IMR-90 (cell line): ENCODE results near the gene PARP3. TPM values are rescaled to one million over a fixed set of nuclear protein-coding genes. Genes with fewer than 3 reads are reported as not detected.

Experiments used
- ATAC-seq: fragments of 200-7000 bp; cut with Tn5 transposase; 2 replicates; pipeline ENCODE4 v1.9.1; 2020; ENCODE audit warnings: low read depth, mild to moderate bottlenecking, moderate library complexity
- BruUV-seq: library from RNA; stranded (reverse); fragments of 400-500 nt; replicated peaks from 2 replicates; lab custom pipeline; 2021; lab: Mats Ljungman, UMichigan
- CTCF ChIA-PET: fragments of 300-600 bp; formaldehyde crosslinking; extraction: SDS; loops from one replicate; lab custom pipeline; 2021; ENCODE audit warnings: antibody characterized with exemption; lab: Yijun Ruan, JAX
- POLR2A ChIA-PET: fragments of 300-600 bp; sonication (Branson Sonifier 250); formaldehyde crosslinking; loops from one replicate; lab custom pipeline; 2022; ENCODE audit warnings: antibody characterized with exemption; ENCODE audit not compliant: unreplicated experiment; lab: Charles Lee
- DNase-seq: peaks from one replicate; pipeline ENCODE4 v3.0.0; 2013
- H2AFZ ChIP-seq: replicated peaks from 2 replicates; pipeline ENCODE3; 2013; ENCODE audit warnings: low read length, mild to moderate bottlenecking; ENCODE audit not compliant: poor library complexity
- H2AK5ac ChIP-seq: 2 replicates; pipeline ENCODE4 v1.6.1; 2013; ENCODE audit warnings: low read depth, low read length, inconsistent platforms
- H2AK9ac ChIP-seq: replicated peaks from 2 replicates; pipeline ENCODE3; 2013; ENCODE audit warnings: mild to moderate bottlenecking, low read depth, low read length, moderate library complexity; ENCODE audit not compliant: poor library complexity
- H2BK120ac ChIP-seq: 2 replicates; pipeline ENCODE4 v1.6.1; 2013; ENCODE audit warnings: low read depth, low read length, inconsistent platforms
- H2BK15ac ChIP-seq: 3 replicates; pipeline ENCODE4 v1.6.1; 2013; ENCODE audit warnings: low read depth, low read length, inconsistent platforms
- H2BK20ac ChIP-seq: 2 replicates; pipeline ENCODE4 v1.6.1; 2013; ENCODE audit warnings: low read depth, mild to moderate bottlenecking, inconsistent platforms, low read length, moderate library complexity
- H2BK5ac ChIP-seq: 2 replicates; pipeline ENCODE4 v1.6.1; 2013; ENCODE audit warnings: mild to moderate bottlenecking, low read depth, low read length, inconsistent platforms; ENCODE audit not compliant: poor library complexity, severe bottlenecking
- H3K14ac ChIP-seq: replicated peaks from 2 replicates; pipeline ENCODE4 v1.6.1; 2013; ENCODE audit warnings: low read depth, low read length, inconsistent platforms
- H3K18ac ChIP-seq: 2 replicates; pipeline ENCODE4 v1.6.1; 2013; ENCODE audit warnings: low read depth, low read length, control low read depth
- H3K23ac ChIP-seq: 2 replicates; pipeline ENCODE4 v1.6.1; 2013; ENCODE audit warnings: low read depth, low read length, inconsistent platforms
- H3K27ac ChIP-seq: 2 replicates; pipeline ENCODE4 v1.5.1; 2013; ENCODE audit warnings: mild to moderate bottlenecking, control low read depth, low read length; ENCODE audit not compliant: insufficient read depth
- H3K27me3 ChIP-seq: 2 replicates; pipeline ENCODE4 v1.6.1; 2013; ENCODE audit warnings: low read length; ENCODE audit not compliant: control insufficient read depth, insufficient read depth
- H3K36me3 ChIP-seq: 2 replicates; pipeline ENCODE4 v1.6.1; 2013; ENCODE audit warnings: low read length, mixed read lengths; ENCODE audit not compliant: control insufficient read depth, insufficient read depth
- H3K4ac ChIP-seq: 2 replicates; pipeline ENCODE4 v1.6.1; 2013; ENCODE audit warnings: low read depth, low read length, inconsistent platforms
- H3K4me1 ChIP-seq: 2 replicates; pipeline ENCODE4 v1.6.1; 2013; ENCODE audit warnings: low read length, mixed read lengths; ENCODE audit not compliant: control insufficient read depth, insufficient read depth
- H3K4me2 ChIP-seq: 2 replicates; pipeline ENCODE4 v1.6.1; 2013; ENCODE audit warnings: low read depth, mild to moderate bottlenecking, control low read depth, low read length, moderate library complexity
- H3K4me3 ChIP-seq: 2 replicates; pipeline ENCODE4 v1.5.1; 2013; ENCODE audit warnings: low read depth, mild to moderate bottlenecking, control low read depth, low read length, moderate library complexity; ENCODE audit not compliant: insufficient read depth
- H3K56ac ChIP-seq: 2 replicates; pipeline ENCODE4 v1.6.1; 2013; ENCODE audit warnings: low read length, inconsistent platforms; ENCODE audit not compliant: insufficient read depth; ENCODE audit errors: extremely low read depth
- H3K79me1 ChIP-seq, 2 experiments: 2 replicates each; pipeline ENCODE4 v1.6.1; 2013; ENCODE audit warnings: low read length in 2 of 2, inconsistent platforms in 1 of 2, low read depth in 1 of 2
- H3K9ac ChIP-seq: 2 replicates; pipeline ENCODE4 v1.6.1; 2013; ENCODE audit warnings: low read depth, low read length, control low read depth
- H3K9me1 ChIP-seq: 2 replicates; pipeline ENCODE4 v1.6.1; 2013; ENCODE audit warnings: low read length, inconsistent platforms; ENCODE audit not compliant: insufficient read depth
- H3K9me3 ChIP-seq: 2 replicates; pipeline ENCODE4 v1.6.1; 2013; ENCODE audit warnings: low read length; ENCODE audit not compliant: control insufficient read depth, insufficient read depth
- H4K20me1 ChIP-seq: 2 replicates; pipeline ENCODE4 v1.6.1; 2013; ENCODE audit warnings: low read length, inconsistent platforms; ENCODE audit not compliant: insufficient read depth
- H4K5ac ChIP-seq: 2 replicates; pipeline ENCODE4 v1.6.1; 2013; ENCODE audit warnings: mild to moderate bottlenecking, low read depth, low read length, control low read depth
- H4K8ac ChIP-seq, 2 experiments: 2 replicates each; pipeline ENCODE4 v1.6.1; 2013; ENCODE audit warnings: low read depth in 2 of 2, low read length in 2 of 2, control low read depth in 1 of 2, inconsistent platforms in 1 of 2
- H4K91ac ChIP-seq: 2 replicates; pipeline ENCODE4 v1.6.1; 2013; ENCODE audit warnings: low read depth, low read length, inconsistent platforms; ENCODE audit not compliant: insufficient read depth
- CHD1 ChIP-seq: IDR thresholded peaks from 2 replicates; pipeline ENCODE4 v1.6.1; 2012; ENCODE audit warnings: low read depth, low read length, improper control_type of control experiment
- FOS ChIP-seq: fragments of 150-350 bp; IDR thresholded peaks from 2 replicates; pipeline ENCODE4 v1.6.1; 2016; ENCODE audit warnings: low read depth, low read length
- MAFK ChIP-seq: IDR thresholded peaks from 2 replicates; pipeline ENCODE4 v1.6.1; 2012; ENCODE audit warnings: low read depth, low read length, improper control_type of control experiment
- MAZ ChIP-seq: IDR thresholded peaks from 2 replicates; pipeline ENCODE4 v1.6.1; 2012; ENCODE audit warnings: low read depth, mild to moderate bottlenecking, low read length, improper control_type of control experiment, moderate library complexity, borderline replicate concordance
- MXI1 ChIP-seq: IDR thresholded peaks from 2 replicates; pipeline ENCODE4 v1.6.1; 2012; ENCODE audit warnings: low read depth, mild to moderate bottlenecking, low read length, moderate library complexity, borderline replicate concordance
- NFE2L2 ChIP-seq: fragments of 150-350 bp; IDR thresholded peaks from 2 replicates; pipeline ENCODE4 v1.6.1; 2016; ENCODE audit warnings: low read depth, mild to moderate bottlenecking, low read length
- POLR2A ChIP-seq: IDR thresholded peaks from 2 replicates; pipeline ENCODE4 v1.6.1; 2012; ENCODE audit warnings: mild to moderate bottlenecking, low read depth, low read length
- RCOR1 ChIP-seq: IDR thresholded peaks from 2 replicates; pipeline ENCODE4 v1.6.1; 2012; ENCODE audit warnings: mild to moderate bottlenecking, low read length, improper control_type of control experiment; ENCODE audit not compliant: insufficient replicate concordance
- SMC3 ChIP-seq: fragments of 150-350 bp; IDR thresholded peaks from 2 replicates; pipeline ENCODE4 v1.6.1; 2016; ENCODE audit warnings: low read depth, mild to moderate bottlenecking, antibody characterized with exemption, low read length, moderate library complexity
- WGBS, 2 experiments: methylation state at CpG; one replicate each; pipeline versions ENCODE4 v1.1.5 to v1.1.7; 2013; ENCODE audit warnings: missing lambda C conversion rate in 2 of 2; ENCODE audit not compliant: insufficient read length in 1 of 2; ENCODE audit errors: extremely low coverage in 2 of 2; 5-methylcytosine and 5-hydroxymethylcytosine counted together
- dilution Hi-C: fragments of 300-500 bp; cut with HindIII; formaldehyde crosslinking; loops from one replicate; pipeline ENCODE4 v1.14.3; 2018; ENCODE audit warnings: low sequenced_read_pairs; ENCODE audit not compliant: unreplicated experiment
- in situ Hi-C: fragments of 300-500 bp; cut with MboI; formaldehyde crosslinking; loops from 3 replicates; pipeline ENCODE4 v1.14.3; 2019; ENCODE audit warnings: low sequenced_read_pairs, inconsistent platforms, mixed read lengths
- intact Hi-C: fragments of 100-400 bp; cut with micrococcal nuclease; formaldehyde crosslinking; loops from 2 replicates; pipeline ENCODE4 v1.10.0; 2022
- polyA plus RNA-seq, 3 experiments: library from polyadenylated mRNA; depleted of rRNA; stranded (reverse); fragments of >200 nt; gene quantifications; 2 replicates each; pipeline ENCODE4 v1.2.3, GENCODE V29; 2012; ENCODE audit warnings: low replicate concordance in 1 of 3
- total RNA-seq: library from RNA; depleted of rRNA; stranded (reverse); fragments of >200 nt; gene quantifications from 2 replicates; pipeline ENCODE4 v1.2.3, GENCODE V29; 2012
- TF ChIP-seq, protein P1 (sequence below): fragments of 150-350 bp; IDR thresholded peaks from 2 replicates; pipeline ENCODE4 v1.6.1; 2017; ENCODE audit warnings: mild to moderate bottlenecking, antibody characterized with exemption, low read length, low read depth
- TF ChIP-seq, protein P2 (sequence below): fragments of 150-350 bp; IDR thresholded peaks from 2 replicates; pipeline ENCODE4 v1.6.1; 2016; ENCODE audit warnings: low read depth, mild to moderate bottlenecking, low read length, moderate library complexity, borderline replicate concordance

Gene PARP3
- total and polyA plus RNA-seq, 2 of the 4 experiments (the other 2 are of a cell fraction) = 16.3 to 22.0 TPM

DNA sequence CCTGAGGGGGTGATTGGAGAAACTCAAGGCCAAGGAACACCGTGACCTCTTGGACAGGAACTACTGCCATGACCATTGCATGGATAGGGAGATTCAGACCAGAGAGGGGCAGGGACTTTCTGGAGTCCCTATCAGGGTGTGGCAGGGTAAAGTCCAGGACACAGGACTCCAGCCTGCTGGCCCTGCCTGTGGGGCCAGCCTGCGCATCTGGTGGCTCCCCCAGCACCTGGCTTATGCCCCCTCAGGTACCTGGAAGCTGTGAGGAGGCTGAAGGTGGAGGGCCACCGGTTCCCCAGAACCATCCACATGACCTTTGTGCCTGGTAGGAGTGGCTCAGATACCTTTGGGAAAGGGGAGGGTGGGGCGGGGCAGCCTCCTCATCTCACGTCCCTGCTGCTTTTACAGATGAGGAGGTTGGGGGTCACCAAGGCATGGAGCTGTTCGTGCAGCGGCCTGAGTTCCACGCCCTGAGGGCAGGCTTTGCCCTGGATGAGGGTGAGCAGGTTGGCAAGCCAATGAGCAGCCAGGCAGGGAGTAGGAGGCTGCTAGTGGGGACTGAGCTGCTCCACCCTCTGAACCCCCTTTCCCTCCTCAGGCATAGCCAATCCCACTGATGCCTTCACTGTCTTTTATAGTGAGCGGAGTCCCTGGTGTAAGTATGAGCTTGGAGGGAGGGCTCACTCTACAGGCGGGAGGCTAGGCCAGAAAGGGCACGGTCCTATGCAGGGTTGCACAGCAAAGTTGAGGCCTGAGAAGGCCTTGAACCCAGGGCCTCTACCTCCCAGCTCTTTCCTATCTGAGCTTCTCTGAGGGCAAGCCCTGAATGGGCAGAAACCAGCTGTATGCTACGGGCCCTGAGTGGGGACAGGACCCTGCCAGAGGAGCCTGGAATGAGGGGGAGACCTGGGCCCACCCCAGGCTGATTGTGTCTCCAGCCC is 44.1 kb downstream of the PARP3 start:
- H3K18ac ChIP-seq = no peak overlapping the region
- no peak overlapping the region for H2BK120ac ChIP-seq
- no peak overlapping the region for H3K9ac ChIP-seq
- BruUV-seq = no TSS peak
- intact Hi-C loops = no loop called here
- CTCF ChIA-PET = no interaction called here
- WGBS, 2 experiments = 100% methylated on average over 2 of the region's 12 CpGs; no CpG with 5 or more reads in 1 of the 2 experiments
- no peaks in the 10 kb centered on the region for H3K27me3 ChIP-seq
- no peak overlapping the region for H2BK5ac ChIP-seq
- H3K56ac ChIP-seq = no peak overlapping the region
- H4K5ac ChIP-seq = no peak overlapping the region
- in situ Hi-C loops = no loop called here
- no peak overlapping the region for H2AK5ac ChIP-seq
- no peak overlapping the region for H3K14ac ChIP-seq
- no peak overlapping the region for H3K4me3 ChIP-seq
- no peak overlapping the region for H2BK20ac ChIP-seq
- peaks cover 5 to 46% of the 10 kb centered on the region in 2 experiments; a peak in 3 of 4 replicates for H3K79me1 ChIP-seq
- H2BK15ac ChIP-seq = no peak overlapping the region
- H4K91ac ChIP-seq = no peak overlapping the region
- peaks cover 4% of the 10 kb centered on the region for H4K20me1 ChIP-seq
- H3K4me2 ChIP-seq = no peak overlapping the region
- H3K9me3 ChIP-seq = no peaks in the 10 kb centered on the region
- H3K27ac ChIP-seq = no peak overlapping the region
- H2AK9ac ChIP-seq = no peak overlapping the region
- H3K4me1 ChIP-seq = peaks cover 17% of the 10 kb centered on the region
- POLR2A ChIA-PET = interaction anchor here (1.0 kb wide), 1 partner anchor 10 kb away, joined by 6 read pairs; the partner anchor contains the start of gene RPL29
- no peak overlapping the region for H3K4ac ChIP-seq
- H3K23ac ChIP-seq = no peak overlapping the region
- no peak overlapping the region for H2AFZ ChIP-seq
- H3K36me3 ChIP-seq = peaks cover 3% of the 10 kb centered on the region; the same call in 1 of the 2 replicates
- dilution Hi-C loops = no loop called here
- H4K8ac ChIP-seq = no peak overlapping the region
- DNase-seq (no peak), ATAC-seq (no peak)
- peaks cover 10% of the 10 kb centered on the region for H3K9me1 ChIP-seq
- TF ChIP-seq FOS (no peak), MXI1 (no peak), POLR2A (no peak), MAFK (no peak), RCOR1 (no peak), MAZ (no peak), SMC3 (no peak), CHD1 (no peak), NFE2L2 (no peak)
- TF ChIP-seq, protein P1, sequence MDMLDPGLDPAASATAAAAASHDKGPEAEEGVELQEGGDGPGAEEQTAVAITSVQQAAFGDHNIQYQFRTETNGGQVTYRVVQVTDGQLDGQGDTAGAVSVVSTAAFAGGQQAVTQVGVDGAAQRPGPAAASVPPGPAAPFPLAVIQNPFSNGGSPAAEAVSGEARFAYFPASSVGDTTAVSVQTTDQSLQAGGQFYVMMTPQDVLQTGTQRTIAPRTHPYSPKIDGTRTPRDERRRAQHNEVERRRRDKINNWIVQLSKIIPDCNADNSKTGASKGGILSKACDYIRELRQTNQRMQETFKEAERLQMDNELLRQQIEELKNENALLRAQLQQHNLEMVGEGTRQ = no peak
- TF ChIP-seq, protein P2, sequence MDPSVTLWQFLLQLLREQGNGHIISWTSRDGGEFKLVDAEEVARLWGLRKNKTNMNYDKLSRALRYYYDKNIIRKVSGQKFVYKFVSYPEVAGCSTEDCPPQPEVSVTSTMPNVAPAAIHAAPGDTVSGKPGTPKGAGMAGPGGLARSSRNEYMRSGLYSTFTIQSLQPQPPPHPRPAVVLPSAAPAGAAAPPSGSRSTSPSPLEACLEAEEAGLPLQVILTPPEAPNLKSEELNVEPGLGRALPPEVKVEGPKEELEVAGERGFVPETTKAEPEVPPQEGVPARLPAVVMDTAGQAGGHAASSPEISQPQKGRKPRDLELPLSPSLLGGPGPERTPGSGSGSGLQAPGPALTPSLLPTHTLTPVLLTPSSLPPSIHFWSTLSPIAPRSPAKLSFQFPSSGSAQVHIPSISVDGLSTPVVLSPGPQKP = no peak
